Common myeloid progenitor, CD34-positive (primary cell): ENCODE measurements around the gene PDCD7.

Experiments
- CTCF ChIA-PET: fragments of 350-600 bp; sonication (Branson Sonifier 250); formaldehyde crosslinking; loops from one replicate; lab custom pipeline; 2021; ENCODE audit warnings: antibody characterized with exemption; lab: Charles Lee
- POLR2A ChIA-PET: fragments of 350-600 bp; sonication (Branson Sonifier 250); formaldehyde crosslinking; loops from one replicate; lab custom pipeline; 2021; ENCODE audit warnings: antibody characterized with exemption; lab: Charles Lee
- DNase-seq, 3 donors: peaks; one replicate each; pipeline versions ENCODE4 v3.0.0 to v3.0.0-alpha.2; 2013
- H3K27ac ChIP-seq, 2 experiments: 1 replicate in 1 of 2; 2 replicates in 1 of 2; pipeline ENCODE4 v1.7.0; 2013; ENCODE audit warnings: inconsistent platforms in 2 of 2, low read length in 2 of 2, mild to moderate bottlenecking in 2 of 2, low read depth in 1 of 2, moderate library complexity in 1 of 2; ENCODE audit not compliant: severe bottlenecking in 2 of 2, insufficient read depth in 1 of 2, poor library complexity in 1 of 2
- H3K27me3 ChIP-seq, 5 experiments: replicated peaks in 2 of 5; 1 replicate in 3 of 5; 2 replicates in 2 of 5; pipeline versions ENCODE4 v1.6.1 to v1.7.0; 2013; ENCODE audit warnings: low read length in 4 of 5, mild to moderate bottlenecking in 2 of 5, moderate library complexity in 2 of 5, inconsistent platforms in 1 of 5; ENCODE audit not compliant: insufficient read depth in 5 of 5, control insufficient read depth in 4 of 5
- H3K36me3 ChIP-seq, 4 experiments: 1 replicate in 2 of 4; 2 replicates in 2 of 4; pipeline versions ENCODE4 v1.6.1 to v1.7.0; 2013; ENCODE audit warnings: low read length in 3 of 4, control low read depth in 1 of 4, mild to moderate bottlenecking in 1 of 4; ENCODE audit not compliant: control insufficient read depth in 4 of 4, insufficient read depth in 4 of 4
- H3K4me1 ChIP-seq, 4 experiments: 1 replicate in 3 of 4; 2 replicates in 1 of 4; pipeline versions ENCODE4 v1.6.1 to v1.7.1; 2013; ENCODE audit warnings: low read length in 3 of 4, mild to moderate bottlenecking in 3 of 4, control low read depth in 1 of 4, inconsistent platforms in 1 of 4, moderate library complexity in 1 of 4; ENCODE audit not compliant: control insufficient read depth in 4 of 4, insufficient read depth in 4 of 4; ENCODE audit errors: control extremely low read depth in 1 of 4
- H3K4me3 ChIP-seq, 7 experiments: 1 replicate in 4 of 7; 2 replicates in 3 of 7; pipeline versions ENCODE4 v1.5.1 to v1.7.0; 2013; ENCODE audit warnings: mild to moderate bottlenecking in 7 of 7, low read length in 6 of 7, moderate library complexity in 6 of 7, inconsistent platforms in 2 of 7, low read depth in 2 of 7, control low read depth in 1 of 7; ENCODE audit not compliant: insufficient read depth in 4 of 7, control insufficient read depth in 1 of 7; ENCODE audit errors: extremely low read depth in 1 of 7
- H3K9me3 ChIP-seq, 5 experiments: 1 replicate in 4 of 5; 2 replicates in 1 of 5; pipeline versions ENCODE4 v1.6.1 to v1.7.1; 2013; ENCODE audit warnings: low read length in 4 of 5, mild to moderate bottlenecking in 2 of 5, inconsistent platforms in 1 of 5, low read depth in 1 of 5, moderate library complexity in 1 of 5; ENCODE audit not compliant: control insufficient read depth in 4 of 5, insufficient read depth in 2 of 5; ENCODE audit errors: control extremely low read depth in 1 of 5
- WGBS: methylation state at CpG from one replicate; pipeline ENCODE4 v1.1.5; 2013; ENCODE audit not compliant: insufficient coverage; 5-methylcytosine and 5-hydroxymethylcytosine counted together

PDCD7 gene

GRCh38 chr15:65071381-65071811 lies 62.2 kb downstream of the PDCD7 start:
- Histone ChIP-seq H3K27me3 (peaks cover 5 to 27% (median 13%) of the 10 kb centered on the region in 5 experiments), H3K36me3 (no peaks in the 10 kb centered on the region), H3K4me1 (peaks cover 0 to 23% (median 15%) of the 10 kb centered on the region in 4 experiments), H3K9me3 (no peaks in the 10 kb centered on the region), H3K27ac (no peak overlapping the region), H3K4me3 (no peak overlapping the region)
- WGBS, result 84% methylated on average over 2 of the region's 5 CpGs
- POLR2A ChIA-PET, result interaction anchor here (0.6 kb wide), 1 partner anchor 1180 kb away, joined by 3 read pairs; no protein-coding TSS in a partner anchor
- CTCF ChIA-PET, result interaction anchor here (1.2 to 3.3 kb wide), 2 partner anchors 11 to 17 kb away, joined by 7 to 23 read pairs; no protein-coding TSS in a partner anchor
- no peak for DNase-seq

- no peak overlapping the region for H3K4me3 ChIP-seq
- ChIA-PET CTCF (interaction anchor here (0.8 to 6.8 kb wide), 5 partner anchors 9 to 28 kb away, joined by 3 to 37 read pairs (median 8); partner anchors contain the start of genes KBTBD13 and SLC51B), POLR2A (interaction anchor here (0.5 kb wide), 1 partner anchor 47 kb away, joined by 3 read pairs; no protein-coding TSS in a partner anchor)
- DNase-seq, result no peak
- no peak overlapping the region for H3K27ac ChIP-seq
- peaks cover 0 to 21% (median 11%) of the 10 kb centered on the region in 4 experiments for H3K4me1 ChIP-seq
- WGBS, result 100% methylated on average over 3 of the region's 5 CpGs
- H3K9me3 ChIP-seq, result no peaks in the 10 kb centered on the region
- H3K36me3 ChIP-seq, result no peaks in the 10 kb centered on the region
- H3K27me3 ChIP-seq, result peaks cover 7 to 41% (median 16%) of the 10 kb centered on the region in 5 experiments
Observed at GRCh38 chr15:65069779-65070546, 63.6 kb downstream of the PDCD7 start.

GRCh38 chr15:65069179-65069578 lies 64.4 kb downstream of the PDCD7 start:
- 100% methylated on average over 1 of the region's 1 CpG for WGBS
- POLR2A ChIA-PET, result no interaction called here
- CTCF ChIA-PET, result interaction anchor here (0.8 to 6.8 kb wide), 6 partner anchors 9 to 27 kb away, joined by 3 to 37 read pairs (median 7); partner anchors contain the start of genes KBTBD13 and SLC51B
- no peak overlapping the region for H3K27ac ChIP-seq
- H3K27me3 ChIP-seq, result peaks cover 7 to 41% (median 16%) of the 10 kb centered on the region in 5 experiments
- H3K9me3 ChIP-seq, result no peaks in the 10 kb centered on the region
- peaks cover 0 to 21% (median 11%) of the 10 kb centered on the region in 4 experiments for H3K4me1 ChIP-seq
- H3K36me3 ChIP-seq, result no peaks in the 10 kb centered on the region
- no peak overlapping the region for H3K4me3 ChIP-seq
- no peak for DNase-seq

- Histone ChIP-seq H3K9me3 (no peaks in the 10 kb centered on the region), H3K36me3 (no peaks in the 10 kb centered on the region), H3K27ac (no peak overlapping the region), H3K4me1 (peaks cover 0 to 21% (median 11%) of the 10 kb centered on the region in 4 experiments), H3K4me3 (no peak overlapping the region), H3K27me3 (peaks cover 7 to 41% (median 16%) of the 10 kb centered on the region in 5 experiments)
- ChIA-PET POLR2A (interaction anchor here (0.6 kb wide), 1 partner anchor 1348 kb away, joined by 3 read pairs; no protein-coding TSS in a partner anchor), CTCF (interaction anchor here (2.2 to 6.8 kb wide), 3 partner anchors 9 to 13 kb away, joined by 6 to 37 read pairs (median 30); partner anchors contain the start of gene KBTBD13)
- 96% methylated on average over 3 of the region's 3 CpGs for WGBS
- no peak for DNase-seq
Observed at GRCh38 chr15:65068403-65068788, 65.2 kb downstream of the PDCD7 start.

- Histone ChIP-seq H3K9me3 (no peaks in the 10 kb centered on the region), H3K27ac (no peak within 1 kb of the TSS), H3K27me3 (peaks cover 7 to 41% (median 16%) of the 10 kb centered on the region in 5 experiments), H3K4me3 (peak within 1 kb of the TSS in 3 of 7 experiments; percentile 52 to 56 (median 56)), H3K4me1 (peaks cover 0 to 21% (median 11%) of the 10 kb centered on the region in 4 experiments), H3K36me3 (no peaks in the 10 kb centered on the region)
- ChIA-PET CTCF (interaction anchor here (1.7 to 6.8 kb wide), 4 partner anchors 8 to 19 kb away, joined by 6 to 37 read pairs (median 18); partner anchors contain the start of gene KBTBD13), POLR2A (interaction anchor here (0.6 kb wide), 1 partner anchor 1348 kb away, joined by 3 read pairs; no protein-coding TSS in a partner anchor)
- 8% methylated on average over 41 of the region's 66 CpGs for WGBS
- no peak for DNase-seq
Observed at GRCh38 chr15:65067645-65068402, 65.8 kb downstream of the PDCD7 start, which contains the start of gene RASL12. TSS of gene RASL12 (minus strand) at chr15:65067991. CDS start at chr15:65067835, 156 bp downstream.
